Hepatocyte (in vitro differentiated cells): ENCODE results near the gene KRT20.

Experiments
- EZH2 ChIP-seq: fragments of 200-600 bp; sonication (generic); IDR thresholded peaks from 2 replicates; pipeline ENCODE4 v1.6.1; 2016; ENCODE audit warnings: antibody characterized with exemption, mild to moderate bottlenecking, borderline replicate concordance
- EZH2phosphoT487 ChIP-seq: fragments of 200-600 bp; sonication (generic); IDR thresholded peaks from one replicate; pipeline ENCODE4 v1.6.1; 2018; ENCODE audit warnings: antibody characterized with exemption, mild to moderate bottlenecking, low read depth, moderate library complexity; ENCODE audit not compliant: unreplicated experiment, severe bottlenecking
- TF ChIP-seq, protein P1 (sequence below): fragments of 200-600 bp; sonication (generic); IDR thresholded peaks from 2 replicates; pipeline ENCODE4 v1.5.1; 2016; ENCODE audit warnings: antibody characterized with exemption, mild to moderate bottlenecking; ENCODE audit not compliant: poor library complexity

DNA sequence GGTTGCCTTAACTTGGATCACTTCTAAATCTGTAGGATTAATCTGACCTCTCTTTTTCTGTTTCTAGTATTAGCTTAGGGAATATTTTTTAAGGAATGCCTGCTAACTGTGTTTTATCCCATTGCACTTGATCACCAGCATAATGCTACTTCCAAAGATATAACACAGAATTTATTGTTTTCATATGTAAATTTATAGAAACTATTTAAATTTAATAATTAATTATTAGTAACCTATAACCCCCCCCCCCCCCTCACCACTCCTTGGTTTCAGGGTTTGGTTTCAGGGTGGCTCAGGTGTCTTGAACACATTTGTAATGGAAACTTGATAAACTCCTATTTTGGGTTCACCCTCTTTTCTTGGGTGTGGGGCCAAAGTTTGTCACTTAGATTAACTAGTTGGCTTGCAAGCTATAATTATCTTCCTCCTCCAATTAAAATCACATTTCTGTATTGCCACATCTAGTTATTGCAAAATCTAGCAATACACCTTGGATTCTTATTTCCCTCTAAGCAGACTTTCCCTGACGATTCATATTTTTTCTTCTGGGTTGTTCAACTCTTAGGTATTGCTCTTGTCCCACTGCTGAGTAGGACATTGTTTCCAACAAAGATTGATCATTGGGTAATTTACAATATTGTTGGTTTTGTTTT is 36.3 kb downstream of the KRT20 start:
- TF ChIP-seq, protein P1, sequence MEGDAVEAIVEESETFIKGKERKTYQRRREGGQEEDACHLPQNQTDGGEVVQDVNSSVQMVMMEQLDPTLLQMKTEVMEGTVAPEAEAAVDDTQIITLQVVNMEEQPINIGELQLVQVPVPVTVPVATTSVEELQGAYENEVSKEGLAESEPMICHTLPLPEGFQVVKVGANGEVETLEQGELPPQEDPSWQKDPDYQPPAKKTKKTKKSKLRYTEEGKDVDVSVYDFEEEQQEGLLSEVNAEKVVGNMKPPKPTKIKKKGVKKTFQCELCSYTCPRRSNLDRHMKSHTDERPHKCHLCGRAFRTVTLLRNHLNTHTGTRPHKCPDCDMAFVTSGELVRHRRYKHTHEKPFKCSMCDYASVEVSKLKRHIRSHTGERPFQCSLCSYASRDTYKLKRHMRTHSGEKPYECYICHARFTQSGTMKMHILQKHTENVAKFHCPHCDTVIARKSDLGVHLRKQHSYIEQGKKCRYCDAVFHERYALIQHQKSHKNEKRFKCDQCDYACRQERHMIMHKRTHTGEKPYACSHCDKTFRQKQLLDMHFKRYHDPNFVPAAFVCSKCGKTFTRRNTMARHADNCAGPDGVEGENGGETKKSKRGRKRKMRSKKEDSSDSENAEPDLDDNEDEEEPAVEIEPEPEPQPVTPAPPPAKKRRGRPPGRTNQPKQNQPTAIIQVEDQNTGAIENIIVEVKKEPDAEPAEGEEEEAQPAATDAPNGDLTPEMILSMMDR: no peak
- TF ChIP-seq EZH2phosphoT487 (no peak), EZH2 (no peak)
